WTC11 (cell line): Measurements from ENCODE around the gene STK35. TPM values are rescaled to one million over a fixed set of nuclear protein-coding genes. Genes with fewer than 3 reads are reported as not detected.

ENCODE experiments used
- FOXJ3 ChIP-seq: sonication (generic); formaldehyde crosslinking; IDR thresholded peaks from 2 replicates; pipeline ENCODE4 v1.9.0; 2021; ENCODE audit warnings: missing genetic modification reagents, mild to moderate bottlenecking, borderline replicate concordance
- FOXK1 ChIP-seq: sonication (generic); formaldehyde crosslinking; IDR thresholded peaks from 2 replicates; pipeline ENCODE4 v1.8.0; 2022; ENCODE audit warnings: mild to moderate bottlenecking, moderate library complexity, missing genetic modification reagents
- JAZF1 ChIP-seq: fragments of 250-450 bp; sonication (Bioruptor Pico); IDR thresholded peaks from 2 replicates; pipeline ENCODE4 v1.9.0; 2021; ENCODE audit warnings: moderate library complexity, mild to moderate bottlenecking, inconsistent platforms
- OVOL2 ChIP-seq: fragments of 250-450 bp; sonication (Bioruptor Pico); IDR thresholded peaks from 2 replicates; pipeline ENCODE4 v1.9.0; 2021; ENCODE audit warnings: mild to moderate bottlenecking, borderline replicate concordance
- ZBTB43 ChIP-seq: sonication (generic); formaldehyde crosslinking; IDR thresholded peaks from 2 replicates; pipeline ENCODE4 v1.8.1; 2023; ENCODE audit warnings: mild to moderate bottlenecking, missing genetic modification reagents
- ZMAT4 ChIP-seq: fragments of 250-450 bp; sonication (Bioruptor Pico); IDR thresholded peaks from 2 replicates; pipeline ENCODE4 v1.9.0; 2021; ENCODE audit warnings: mild to moderate bottlenecking
- ZNF232 ChIP-seq: sonication (generic); formaldehyde crosslinking; IDR thresholded peaks from 2 replicates; pipeline ENCODE4 v1.8.0; 2022; ENCODE audit warnings: mild to moderate bottlenecking, missing genetic modification reagents
- ZNF396 ChIP-seq: fragments of 250-450 bp; sonication (Bioruptor Pico); IDR thresholded peaks from 2 replicates; pipeline ENCODE4 v1.8.0; 2021; ENCODE audit warnings: mild to moderate bottlenecking, moderate library complexity, borderline replicate concordance
- total RNA-seq: library from RNA; stranded (reverse); gene quantifications from 3 replicates; pipeline ENCODE4 v1.2.3, GENCODE V29; 2021
- TF ChIP-seq, protein P1 (sequence below): sonication (generic); formaldehyde crosslinking; IDR thresholded peaks from 2 replicates; pipeline ENCODE4 v1.8.1; 2022; ENCODE audit warnings: low read depth, mild to moderate bottlenecking, moderate library complexity, missing genetic modification reagents, borderline replicate concordance
- TF ChIP-seq, protein P2 (sequence below): sonication (generic); formaldehyde crosslinking; IDR thresholded peaks from 2 replicates; pipeline ENCODE4 v1.8.0; 2023; ENCODE audit warnings: missing genetic modification reagents, mild to moderate bottlenecking, borderline replicate concordance
- TF ChIP-seq, protein P3 (sequence below): sonication (generic); formaldehyde crosslinking; IDR thresholded peaks from 2 replicates; pipeline ENCODE4 v1.8.0; 2022; ENCODE audit warnings: mild to moderate bottlenecking, missing genetic modification reagents
- TF ChIP-seq, protein P4 (sequence below): sonication (generic); formaldehyde crosslinking; IDR thresholded peaks from 2 replicates; pipeline ENCODE4 v1.8.0; 2022; ENCODE audit warnings: mild to moderate bottlenecking, missing genetic modification reagents
- TF ChIP-seq, protein P5 (sequence below): sonication (generic); formaldehyde crosslinking; IDR thresholded peaks from 2 replicates; pipeline ENCODE4 v1.8.1; 2022; ENCODE audit warnings: low read depth, missing genetic modification reagents, borderline replicate concordance

The STK35 gene
- total RNA-seq, 1 experiment from 2014 or later = 37.2 TPM

GRCh38 chr20:2101865-2102584, 398 bp downstream of the STK35 start (continued):
- TF ChIP-seq ZNF232 = no peak
- no peak for TF ChIP-seq FOXJ3 (CRISPR knock-in tag)
- no peak for TF ChIP-seq ZNF396 (CRISPR knock-in tag)
- TF ChIP-seq JAZF1 = no peak
- no peak for TF ChIP-seq ZMAT4 (CRISPR knock-in tag)
- TF ChIP-seq, protein P1, sequence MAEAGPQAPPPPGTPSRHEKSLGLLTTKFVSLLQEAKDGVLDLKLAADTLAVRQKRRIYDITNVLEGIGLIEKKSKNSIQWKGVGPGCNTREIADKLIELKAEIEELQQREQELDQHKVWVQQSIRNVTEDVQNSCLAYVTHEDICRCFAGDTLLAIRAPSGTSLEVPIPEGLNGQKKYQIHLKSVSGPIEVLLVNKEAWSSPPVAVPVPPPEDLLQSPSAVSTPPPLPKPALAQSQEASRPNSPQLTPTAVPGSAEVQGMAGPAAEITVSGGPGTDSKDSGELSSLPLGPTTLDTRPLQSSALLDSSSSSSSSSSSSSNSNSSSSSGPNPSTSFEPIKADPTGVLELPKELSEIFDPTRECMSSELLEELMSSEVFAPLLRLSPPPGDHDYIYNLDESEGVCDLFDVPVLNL (CRISPR knock-in tag) = no peak
- TF ChIP-seq, protein P2, sequence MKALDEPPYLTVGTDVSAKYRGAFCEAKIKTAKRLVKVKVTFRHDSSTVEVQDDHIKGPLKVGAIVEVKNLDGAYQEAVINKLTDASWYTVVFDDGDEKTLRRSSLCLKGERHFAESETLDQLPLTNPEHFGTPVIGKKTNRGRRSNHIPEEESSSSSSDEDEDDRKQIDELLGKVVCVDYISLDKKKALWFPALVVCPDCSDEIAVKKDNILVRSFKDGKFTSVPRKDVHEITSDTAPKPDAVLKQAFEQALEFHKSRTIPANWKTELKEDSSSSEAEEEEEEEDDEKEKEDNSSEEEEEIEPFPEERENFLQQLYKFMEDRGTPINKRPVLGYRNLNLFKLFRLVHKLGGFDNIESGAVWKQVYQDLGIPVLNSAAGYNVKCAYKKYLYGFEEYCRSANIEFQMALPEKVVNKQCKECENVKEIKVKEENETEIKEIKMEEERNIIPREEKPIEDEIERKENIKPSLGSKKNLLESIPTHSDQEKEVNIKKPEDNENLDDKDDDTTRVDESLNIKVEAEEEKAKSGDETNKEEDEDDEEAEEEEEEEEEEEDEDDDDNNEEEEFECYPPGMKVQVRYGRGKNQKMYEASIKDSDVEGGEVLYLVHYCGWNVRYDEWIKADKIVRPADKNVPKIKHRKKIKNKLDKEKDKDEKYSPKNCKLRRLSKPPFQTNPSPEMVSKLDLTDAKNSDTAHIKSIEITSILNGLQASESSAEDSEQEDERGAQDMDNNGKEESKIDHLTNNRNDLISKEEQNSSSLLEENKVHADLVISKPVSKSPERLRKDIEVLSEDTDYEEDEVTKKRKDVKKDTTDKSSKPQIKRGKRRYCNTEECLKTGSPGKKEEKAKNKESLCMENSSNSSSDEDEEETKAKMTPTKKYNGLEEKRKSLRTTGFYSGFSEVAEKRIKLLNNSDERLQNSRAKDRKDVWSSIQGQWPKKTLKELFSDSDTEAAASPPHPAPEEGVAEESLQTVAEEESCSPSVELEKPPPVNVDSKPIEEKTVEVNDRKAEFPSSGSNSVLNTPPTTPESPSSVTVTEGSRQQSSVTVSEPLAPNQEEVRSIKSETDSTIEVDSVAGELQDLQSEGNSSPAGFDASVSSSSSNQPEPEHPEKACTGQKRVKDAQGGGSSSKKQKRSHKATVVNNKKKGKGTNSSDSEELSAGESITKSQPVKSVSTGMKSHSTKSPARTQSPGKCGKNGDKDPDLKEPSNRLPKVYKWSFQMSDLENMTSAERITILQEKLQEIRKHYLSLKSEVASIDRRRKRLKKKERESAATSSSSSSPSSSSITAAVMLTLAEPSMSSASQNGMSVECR (CRISPR knock-in tag) = peak; percentile 68; the same call in 1 of the 2 replicates
- TF ChIP-seq OVOL2 (CRISPR knock-in tag) = no peak
- no peak for TF ChIP-seq ZBTB43 (CRISPR knock-in tag)
- TF ChIP-seq, protein P3, sequence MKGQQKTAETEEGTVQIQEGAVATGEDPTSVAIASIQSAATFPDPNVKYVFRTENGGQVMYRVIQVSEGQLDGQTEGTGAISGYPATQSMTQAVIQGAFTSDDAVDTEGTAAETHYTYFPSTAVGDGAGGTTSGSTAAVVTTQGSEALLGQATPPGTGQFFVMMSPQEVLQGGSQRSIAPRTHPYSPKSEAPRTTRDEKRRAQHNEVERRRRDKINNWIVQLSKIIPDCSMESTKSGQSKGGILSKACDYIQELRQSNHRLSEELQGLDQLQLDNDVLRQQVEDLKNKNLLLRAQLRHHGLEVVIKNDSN = no peak; the same call in 1 of the 2 replicates
- TF ChIP-seq, protein P4, sequence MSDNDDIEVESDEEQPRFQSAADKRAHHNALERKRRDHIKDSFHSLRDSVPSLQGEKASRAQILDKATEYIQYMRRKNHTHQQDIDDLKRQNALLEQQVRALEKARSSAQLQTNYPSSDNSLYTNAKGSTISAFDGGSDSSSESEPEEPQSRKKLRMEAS (CRISPR knock-in tag) = peak; percentile 75
- TF ChIP-seq FOXK1 = peak; percentile 77
- TF ChIP-seq, protein P5, sequence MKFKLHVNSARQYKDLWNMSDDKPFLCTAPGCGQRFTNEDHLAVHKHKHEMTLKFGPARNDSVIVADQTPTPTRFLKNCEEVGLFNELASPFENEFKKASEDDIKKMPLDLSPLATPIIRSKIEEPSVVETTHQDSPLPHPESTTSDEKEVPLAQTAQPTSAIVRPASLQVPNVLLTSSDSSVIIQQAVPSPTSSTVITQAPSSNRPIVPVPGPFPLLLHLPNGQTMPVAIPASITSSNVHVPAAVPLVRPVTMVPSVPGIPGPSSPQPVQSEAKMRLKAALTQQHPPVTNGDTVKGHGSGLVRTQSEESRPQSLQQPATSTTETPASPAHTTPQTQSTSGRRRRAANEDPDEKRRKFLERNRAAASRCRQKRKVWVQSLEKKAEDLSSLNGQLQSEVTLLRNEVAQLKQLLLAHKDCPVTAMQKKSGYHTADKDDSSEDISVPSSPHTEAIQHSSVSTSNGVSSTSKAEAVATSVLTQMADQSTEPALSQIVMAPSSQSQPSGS (CRISPR knock-in tag) = no peak
- TF ChIP-seq, all 79 proteins: peak for 17
